Umbilical cord (tissue), 2 donors: ENCODE measurements around the gene GALNT4. TPM values are rescaled to one million over a fixed set of nuclear protein-coding genes. Genes with fewer than 3 reads are reported as not detected.
A peak's percentile ranks its signal among the peaks of the same experiment; 100 is the strongest.

Source experiments
- DNase-seq: peaks from one replicate; pipeline ENCODE4 v3.0.0-alpha.2; 2015; ENCODE audit warnings: low spot score
- total RNA-seq: library from RNA; depleted of rRNA; stranded (reverse); fragments of >200 nt; gene quantifications from one replicate; pipeline ENCODE4 v1.2.3, GENCODE V29; 2014; ENCODE audit warnings: low replicate concordance; ENCODE audit not compliant: insufficient read depth

The GALNT4 gene
- total RNA-seq, result 11.1 TPM

DNA sequence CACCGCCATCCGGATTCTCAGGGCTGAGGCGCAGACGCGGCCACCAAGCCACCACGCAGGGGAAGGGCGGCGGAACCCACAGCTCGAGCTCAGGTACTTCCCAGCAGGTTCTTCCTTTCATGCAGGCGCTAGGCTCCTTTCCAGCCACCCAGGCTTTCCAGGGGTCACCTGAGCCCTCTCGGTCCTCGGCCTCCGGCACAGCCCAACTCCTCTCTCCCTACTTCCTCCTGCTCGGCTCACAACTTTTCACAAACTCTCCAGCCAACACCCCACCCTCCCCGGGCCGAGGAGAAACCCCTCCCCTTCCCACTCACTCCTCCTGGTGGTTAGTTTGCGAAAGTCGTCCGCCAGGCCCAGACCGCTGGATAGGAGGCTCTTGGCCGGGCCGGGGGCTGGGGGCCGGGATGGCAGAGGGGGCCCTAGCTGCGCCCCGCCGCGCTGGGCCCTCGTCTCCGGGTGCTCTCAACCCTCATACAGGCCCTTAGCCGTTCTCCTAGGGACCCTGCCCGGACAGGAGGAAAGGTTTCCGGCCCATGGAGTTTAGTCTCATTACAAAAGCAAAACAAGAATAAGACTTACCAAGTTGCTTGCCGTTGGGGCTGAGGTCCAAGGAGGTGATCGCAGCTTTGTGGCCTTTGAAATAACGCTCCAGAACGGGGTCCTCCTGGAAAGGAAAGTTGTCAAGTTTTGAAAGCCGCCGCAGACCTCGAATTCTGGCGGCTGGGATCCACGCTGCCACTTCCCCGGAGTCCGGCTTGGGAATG lies at the start of gene GALNT4:
Gene GALNT4, minus strand, starts transcription at position 256 of the 764 bp plus-strand sequence. Its CDS starts 247 bp downstream, at position 9.
- DNase-seq, result peak; percentile 92

DNA sequence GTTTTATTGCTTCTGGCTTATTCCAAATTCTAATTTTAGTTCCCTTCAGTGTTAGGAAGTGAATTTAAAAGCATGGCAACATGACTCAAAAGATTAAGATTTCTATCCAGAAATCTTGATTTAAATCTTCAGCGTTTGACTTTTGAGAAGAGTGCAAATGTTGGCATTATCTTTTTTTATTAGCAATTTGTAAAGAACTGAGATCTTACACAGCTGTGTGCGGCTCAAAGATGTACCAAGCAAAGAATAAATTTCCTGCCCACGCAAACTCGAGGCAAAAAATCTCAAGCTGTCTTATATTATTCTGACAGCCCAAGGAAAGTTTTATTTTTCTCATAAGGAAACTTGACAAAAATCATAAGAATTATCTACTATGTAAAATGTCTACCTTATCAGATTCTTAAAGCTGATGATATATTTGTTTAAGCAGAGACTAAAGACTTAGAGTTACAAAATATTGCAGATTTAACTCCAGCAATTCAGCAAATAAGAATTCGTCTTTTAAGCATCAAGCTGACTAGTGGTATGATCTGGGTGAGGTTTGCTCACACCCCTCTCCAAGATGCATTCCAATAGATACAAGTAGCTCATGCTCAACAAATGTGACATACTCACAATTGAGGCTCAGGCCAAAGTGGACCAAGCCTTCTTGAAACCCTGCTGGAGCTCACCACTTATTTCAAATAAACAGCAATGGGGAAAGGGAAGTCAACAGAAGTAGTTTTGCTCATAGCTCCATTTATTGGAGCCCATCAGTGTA lies 48.6 kb upstream of the GALNT4 start:
- DNase-seq, result peak; percentile 80

DNA sequence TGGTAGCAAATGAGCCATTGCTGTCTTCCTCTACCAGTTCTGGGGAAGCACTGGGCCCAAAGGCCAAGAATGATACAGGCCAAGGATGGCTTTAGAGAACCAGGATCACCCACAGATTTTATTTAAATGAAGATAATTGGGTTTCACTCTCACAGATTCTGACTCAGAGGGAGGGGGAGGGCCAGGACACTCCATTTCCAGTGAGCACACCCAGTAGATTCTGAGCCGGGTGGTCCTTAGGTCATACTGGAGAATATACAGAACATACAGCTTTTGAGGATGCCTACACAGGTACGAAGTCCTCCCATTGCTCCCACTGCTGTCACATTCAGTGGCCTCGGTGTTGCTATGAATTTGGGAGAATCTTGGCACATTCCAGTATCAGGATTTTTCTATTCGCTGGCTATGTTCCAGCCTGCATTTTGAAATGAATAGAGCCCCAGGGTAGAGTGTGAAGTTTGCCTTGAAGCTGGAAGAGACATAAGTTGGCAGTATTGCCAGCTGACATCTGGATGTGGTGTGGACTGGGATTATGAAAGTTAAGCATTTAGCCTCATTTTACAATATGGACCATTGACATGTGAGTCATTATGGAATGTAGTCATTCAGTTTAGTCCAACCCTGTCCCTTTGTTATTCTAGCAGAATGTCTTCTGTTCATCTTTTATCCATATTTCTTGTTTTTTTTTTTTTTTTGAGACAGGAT lies 47.0 kb upstream of the GALNT4 start:
- DNase-seq, result no peak

DNA sequence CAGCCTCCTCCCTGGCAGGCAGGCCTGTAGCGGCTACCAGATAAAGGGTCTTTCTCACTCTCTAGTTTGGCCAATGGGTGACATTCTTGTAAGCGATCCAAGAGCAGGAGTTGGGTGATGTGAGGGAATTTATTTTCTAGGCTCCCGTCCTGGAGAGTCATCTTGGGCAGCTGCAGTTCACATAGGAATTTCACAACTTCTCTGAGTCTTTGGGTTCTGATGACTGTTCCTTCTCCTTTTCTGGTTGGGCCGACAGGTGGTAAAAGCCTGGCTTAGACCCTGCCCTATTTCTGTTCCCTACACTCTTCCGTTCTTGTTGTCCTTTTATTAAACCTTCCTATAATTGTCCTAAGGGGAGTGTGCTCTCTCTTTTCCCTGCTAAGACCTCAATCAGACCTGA lies 43.9 kb upstream of the GALNT4 start:
- DNase-seq, result no peak

DNA sequence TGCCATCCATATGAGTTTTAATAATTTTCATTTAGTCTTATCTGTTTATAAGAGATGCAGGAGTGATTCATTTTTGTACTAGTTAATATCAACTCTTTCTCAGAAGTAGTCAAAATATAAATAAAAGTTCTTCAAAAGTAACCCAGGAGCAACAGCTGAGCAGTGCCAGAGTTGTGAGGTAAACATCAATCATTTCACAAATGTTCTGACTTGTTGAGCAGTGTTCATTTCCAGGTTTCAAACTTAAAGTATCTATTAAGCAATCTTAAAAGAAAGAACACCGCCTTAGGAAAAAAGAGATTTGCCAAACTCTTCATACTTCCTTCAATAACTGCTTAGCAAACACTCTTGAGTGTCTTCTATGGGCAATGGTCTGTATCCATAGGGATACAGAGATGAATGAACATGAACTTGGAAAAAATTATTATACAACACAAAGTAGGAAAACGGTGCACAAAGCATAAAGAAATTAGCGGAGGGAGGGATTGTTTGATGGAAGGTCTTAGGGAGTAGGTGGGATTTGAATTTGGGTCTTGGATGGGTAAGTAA lies 43.2 kb upstream of the GALNT4 start:
- DNase-seq, result peak; percentile 9

DNA sequence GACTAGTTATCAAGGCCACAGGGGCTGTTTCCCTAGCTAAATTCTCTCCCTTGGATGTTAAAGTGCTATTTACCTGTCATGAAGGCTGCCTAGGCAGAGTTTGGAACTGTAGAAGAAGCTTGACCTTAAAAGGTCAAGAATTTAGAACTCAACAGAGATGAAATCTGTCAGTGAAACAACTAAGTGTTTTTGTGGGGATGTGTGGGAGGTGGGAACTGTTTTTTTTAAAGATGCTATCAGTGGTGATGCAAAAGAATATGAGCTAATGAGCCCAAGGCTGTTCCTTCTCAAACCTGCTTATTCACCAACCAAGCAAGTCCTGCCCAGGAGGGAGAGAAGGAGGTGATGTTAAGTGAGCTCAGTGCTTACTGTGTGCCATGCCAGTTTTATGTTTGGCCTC lies 42.0 kb upstream of the GALNT4 start:
- DNase-seq, result peak; percentile 50

DNA sequence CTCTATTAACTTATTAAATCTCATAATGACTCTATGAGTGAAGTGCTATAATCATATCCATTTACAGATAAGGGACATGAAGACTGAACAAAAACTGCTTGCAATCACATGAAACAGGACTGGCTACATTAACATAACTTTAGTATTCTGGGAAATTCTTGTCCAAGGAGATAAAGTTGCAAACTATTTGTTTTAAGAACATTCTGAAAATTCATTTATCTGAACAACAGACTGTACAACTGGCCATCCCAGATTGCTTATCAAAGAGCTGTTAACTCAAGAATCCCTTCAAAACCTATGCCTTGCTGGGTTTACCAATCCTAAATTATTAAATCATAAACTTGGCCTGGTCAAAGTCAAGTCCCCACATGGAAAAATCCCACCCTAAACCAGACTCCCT lies 40.4 kb upstream of the GALNT4 start:
- DNase-seq, result no peak

DNA sequence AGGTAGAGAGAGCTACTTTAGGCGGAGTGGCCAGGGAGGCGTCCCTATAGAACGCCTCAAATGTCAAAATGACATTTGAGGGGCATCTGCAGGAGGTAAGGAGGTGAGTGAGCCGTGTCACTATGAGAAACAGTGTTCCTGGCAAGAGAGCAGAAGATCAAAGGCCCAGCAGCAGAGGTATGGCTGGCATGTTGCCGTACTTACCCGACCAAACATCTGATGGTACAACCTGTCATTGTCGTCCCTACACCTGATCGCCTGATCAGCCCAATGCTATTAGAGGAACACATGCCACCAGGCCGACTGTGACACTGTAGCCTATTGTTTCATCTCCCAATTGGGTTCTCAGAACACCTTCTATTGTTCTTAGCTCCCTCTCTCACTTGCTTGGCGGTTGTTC lies 35.2 kb upstream of the GALNT4 start:
- no peak for DNase-seq

DNA sequence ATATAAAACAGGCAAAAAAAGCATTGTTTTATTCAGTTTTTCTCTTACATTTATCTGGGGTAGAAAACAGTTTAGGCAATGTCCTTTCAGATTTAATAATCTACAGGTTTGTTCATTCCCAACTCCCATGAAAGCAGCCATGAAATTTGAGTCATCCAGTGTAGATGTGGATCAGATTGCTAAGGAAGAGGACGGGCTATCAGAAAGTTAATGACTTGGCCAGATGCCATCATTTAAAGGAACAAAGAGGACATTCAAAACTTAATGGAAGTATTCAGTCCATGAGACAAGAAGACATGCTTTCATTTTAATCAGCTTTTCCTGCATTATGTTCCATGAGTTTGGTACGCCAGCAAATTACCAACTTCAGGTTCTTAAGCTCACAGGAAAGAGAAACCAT lies 32.4 kb upstream of the GALNT4 start:
- DNase-seq, result no peak

DNA sequence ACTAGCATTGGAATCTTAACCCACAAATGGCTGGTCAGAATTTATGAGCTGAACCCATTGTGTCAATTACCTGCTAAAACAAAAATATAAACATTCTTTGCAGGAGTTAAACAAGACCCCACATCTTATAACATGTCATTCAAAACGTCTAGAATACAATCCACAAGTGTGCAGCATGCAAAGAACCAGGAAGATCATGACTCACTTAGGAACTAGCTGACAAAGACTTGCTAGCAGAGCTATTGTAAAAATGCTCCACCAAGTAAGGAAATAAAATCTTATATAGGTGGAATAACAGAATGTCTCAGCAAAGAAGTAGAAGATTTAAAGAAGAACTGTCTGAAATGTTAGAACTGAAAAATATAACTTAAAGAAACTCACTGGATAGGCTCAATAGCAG lies 27.8 kb upstream of the GALNT4 start:
- DNase-seq, result no peak

DNA sequence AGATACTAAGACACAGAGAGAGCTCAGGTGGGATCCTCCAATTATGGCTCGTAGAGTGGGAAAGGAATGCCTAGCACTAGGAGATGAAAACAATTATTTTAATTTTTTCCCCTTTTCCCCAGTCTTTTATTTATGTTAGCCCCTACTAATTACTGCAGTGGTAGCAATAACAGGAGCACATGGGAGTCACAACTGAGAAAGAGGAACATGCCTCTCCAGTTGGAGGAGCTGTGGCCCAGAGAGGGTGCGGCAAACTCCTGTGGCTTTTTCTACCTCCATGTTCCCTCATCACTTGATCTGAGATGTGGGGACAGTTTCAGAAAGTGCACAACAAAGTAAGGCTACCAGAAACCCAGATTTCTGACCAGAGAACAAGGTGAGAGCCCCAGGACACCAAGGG lies 27.2 kb upstream of the GALNT4 start:
- DNase-seq, result no peak

DNA sequence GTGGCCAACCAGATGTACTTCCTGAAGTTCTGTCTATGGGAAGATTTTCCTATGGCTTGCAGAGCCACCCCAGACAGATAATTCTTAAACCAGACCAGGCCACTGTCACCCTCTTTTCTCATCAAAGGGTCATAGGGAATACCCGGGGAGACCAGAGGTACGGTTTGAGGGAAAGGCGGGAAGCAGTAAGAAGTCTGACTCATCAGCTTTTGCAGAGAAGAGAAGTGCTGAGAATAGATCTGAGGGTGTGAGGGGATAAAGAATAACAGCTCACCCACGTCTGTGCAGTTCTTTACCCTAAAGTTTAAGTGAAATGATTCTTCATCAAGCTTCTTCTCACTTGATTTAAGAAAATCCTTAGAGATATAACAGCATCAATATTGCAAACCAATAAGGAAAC lies 22.5 kb upstream of the GALNT4 start:
- DNase-seq, result no peak

DNA sequence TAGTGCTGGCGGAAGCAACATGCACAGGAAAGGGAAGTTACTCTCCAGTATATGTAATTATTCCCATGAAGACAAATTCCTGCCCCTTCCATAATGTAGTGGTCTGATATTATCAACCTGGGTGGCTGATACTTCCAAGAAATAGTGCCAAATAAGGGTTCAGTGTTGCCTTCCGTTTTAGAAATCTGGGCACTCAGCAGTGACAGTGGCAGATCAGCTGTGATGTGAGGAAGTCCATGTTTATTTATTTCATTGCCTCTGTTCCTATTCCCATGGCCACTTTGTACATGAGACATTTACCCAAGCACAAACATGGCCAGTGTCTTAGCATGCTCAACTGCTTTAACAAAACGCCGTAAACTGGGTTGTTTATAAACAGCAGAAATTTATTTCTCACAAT lies 21.6 kb upstream of the GALNT4 start:
- no peak for DNase-seq

DNA sequence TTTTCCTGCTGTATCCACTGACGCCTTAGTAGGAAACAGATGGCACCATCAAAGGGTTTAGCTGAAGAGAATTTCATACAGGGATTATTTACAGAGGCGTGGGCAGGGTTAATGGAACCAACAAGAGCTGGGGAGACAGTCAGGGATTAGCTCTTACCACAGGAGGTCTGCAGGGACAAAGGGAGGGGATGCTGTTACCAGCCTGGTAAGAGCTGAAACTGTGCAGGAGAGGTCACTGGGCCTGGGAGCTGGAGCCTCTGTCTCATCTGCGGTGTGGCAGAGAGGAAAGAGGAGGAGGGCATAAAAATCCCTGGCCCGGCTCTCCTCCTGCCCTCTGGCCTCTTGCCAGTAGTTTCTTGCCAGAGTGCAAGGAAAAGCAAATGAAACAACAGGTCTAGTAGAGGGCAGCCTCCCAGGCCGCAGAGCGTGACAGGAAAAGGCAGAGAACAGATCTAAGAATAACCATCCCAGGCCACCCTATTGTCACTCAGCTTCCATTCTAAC lies 20.1 kb upstream of the GALNT4 start:
- peak; percentile 37 for DNase-seq

DNA sequence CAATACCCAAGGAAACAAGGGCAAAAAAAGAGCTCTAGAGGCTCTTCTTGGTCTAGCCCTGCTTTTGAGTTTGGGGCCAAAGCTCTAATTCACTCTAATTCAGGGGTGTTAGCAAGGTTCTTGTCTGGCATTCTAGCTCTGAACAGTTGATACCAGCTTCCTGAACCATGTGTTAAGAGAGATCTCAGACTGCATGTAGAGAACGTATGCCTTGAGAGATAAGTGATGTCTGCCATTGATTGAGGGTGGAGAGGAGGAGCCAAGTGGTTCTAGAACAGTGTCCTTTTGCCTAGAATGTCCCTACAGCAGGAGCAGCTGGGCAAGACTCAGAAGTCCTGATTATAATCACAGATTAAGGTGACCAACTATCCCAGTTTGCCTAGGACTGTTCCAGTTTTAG lies 19.4 kb upstream of the GALNT4 start:
- no peak for DNase-seq

DNA sequence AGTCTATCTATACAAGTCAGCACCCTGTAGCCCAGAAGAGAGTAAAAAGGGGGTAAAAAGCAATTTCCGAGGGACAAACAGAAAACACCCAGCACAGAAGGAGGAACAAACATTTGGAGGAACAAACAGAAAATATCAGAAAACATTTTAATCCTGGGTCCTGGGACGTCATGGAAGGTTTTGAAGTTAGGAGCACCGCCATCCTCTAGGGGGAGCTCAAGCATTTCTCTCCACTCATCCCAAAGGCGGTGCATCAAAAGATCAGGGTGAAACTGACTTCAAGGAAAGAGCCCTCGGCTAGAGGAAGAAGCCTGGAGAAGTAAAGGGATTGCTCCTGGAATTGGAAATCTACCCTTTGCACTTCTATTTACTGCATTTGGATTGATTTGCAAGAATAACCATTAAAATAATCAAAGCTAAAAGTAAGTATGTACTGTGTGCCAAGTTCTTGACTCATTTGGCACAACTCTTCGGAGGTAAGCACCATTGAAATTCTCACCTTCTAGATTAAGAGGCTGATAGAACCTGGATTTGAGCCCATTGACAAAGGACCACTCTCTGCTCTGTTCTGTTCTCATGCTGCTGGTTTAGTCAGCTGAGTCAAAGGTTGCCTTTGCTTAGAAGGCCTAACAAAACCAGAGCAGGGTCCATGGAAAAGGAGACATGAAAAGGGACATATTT lies 18.5 kb upstream of the GALNT4 start:
- DNase-seq, result peak; percentile 86

DNA sequence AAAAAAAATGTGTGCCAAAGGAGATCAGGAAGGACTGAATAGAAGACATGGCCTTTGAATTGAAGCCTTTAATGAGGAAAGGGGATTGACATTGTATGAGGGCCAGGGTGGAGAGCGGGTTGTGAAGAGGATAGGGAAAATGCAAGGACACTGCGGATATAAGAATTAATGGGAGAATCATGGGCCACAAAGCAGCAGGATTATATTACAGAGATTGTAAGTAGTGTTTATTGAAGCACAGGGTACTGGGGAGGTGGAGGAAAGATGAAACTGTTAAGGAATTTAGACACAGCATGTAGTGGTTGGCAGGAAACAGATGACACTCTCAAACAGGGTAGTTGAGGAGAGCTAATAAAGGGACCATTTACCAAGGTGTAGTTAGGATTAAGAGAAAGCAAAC lies 17.6 kb upstream of the GALNT4 start:
- no peak for DNase-seq

DNA sequence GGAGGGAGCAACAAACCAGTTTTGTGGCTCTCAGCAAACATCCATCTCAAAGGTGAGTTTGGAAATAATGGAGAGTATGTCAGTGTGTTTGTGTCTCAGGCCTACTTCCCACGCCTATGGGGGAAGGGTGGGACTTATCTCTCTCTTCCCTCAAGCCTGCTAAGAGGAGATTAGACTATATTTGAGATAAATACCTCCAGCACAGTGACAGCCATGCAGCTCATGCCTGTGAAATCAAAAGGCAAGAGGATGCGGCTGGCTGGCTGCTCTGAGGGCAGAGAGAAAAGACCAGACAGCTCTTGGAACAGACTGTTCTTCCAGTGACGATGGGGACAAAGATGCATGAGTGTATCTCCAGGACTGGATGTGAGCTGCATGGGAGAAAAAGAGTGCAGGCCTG lies 16.0 kb upstream of the GALNT4 start:
- no peak for DNase-seq

DNA sequence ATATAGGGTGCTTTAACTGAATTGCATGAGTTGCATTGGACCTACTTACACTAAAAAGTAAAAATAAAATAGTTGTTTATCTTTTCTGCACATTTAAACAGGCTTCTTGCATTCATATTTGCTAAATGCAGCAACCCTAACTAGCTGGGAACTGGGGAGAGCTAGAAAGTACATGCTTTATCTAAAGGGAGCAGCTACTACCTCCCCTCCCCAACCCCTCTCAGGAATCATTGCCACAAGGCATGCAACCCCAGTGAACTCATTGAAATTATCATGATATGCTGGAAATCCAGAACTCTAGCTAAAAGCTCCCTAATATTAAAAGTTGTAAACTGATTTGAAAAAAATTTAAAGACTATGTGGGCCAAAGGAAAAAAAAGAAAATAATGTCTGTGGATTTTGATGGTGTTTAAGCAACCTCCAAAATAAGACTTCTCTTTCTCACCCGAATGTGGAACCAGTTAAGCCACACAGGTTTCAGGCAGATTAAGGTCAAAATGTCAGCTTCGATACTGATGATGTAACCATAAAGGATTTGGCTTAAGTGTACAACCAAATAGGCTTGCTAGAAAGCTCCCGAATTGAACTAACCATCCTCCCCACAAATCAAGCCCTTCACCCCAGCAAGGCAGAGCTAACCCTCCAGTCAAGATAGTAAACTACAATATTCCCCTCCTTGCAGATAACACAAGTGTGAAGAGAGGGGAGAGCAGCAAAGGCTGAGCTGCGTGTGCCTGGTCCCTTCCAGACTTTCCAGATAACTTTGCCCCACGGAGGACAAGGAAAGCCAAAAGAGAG lies 15.0 kb upstream of the GALNT4 start:
- no peak for DNase-seq

DNA sequence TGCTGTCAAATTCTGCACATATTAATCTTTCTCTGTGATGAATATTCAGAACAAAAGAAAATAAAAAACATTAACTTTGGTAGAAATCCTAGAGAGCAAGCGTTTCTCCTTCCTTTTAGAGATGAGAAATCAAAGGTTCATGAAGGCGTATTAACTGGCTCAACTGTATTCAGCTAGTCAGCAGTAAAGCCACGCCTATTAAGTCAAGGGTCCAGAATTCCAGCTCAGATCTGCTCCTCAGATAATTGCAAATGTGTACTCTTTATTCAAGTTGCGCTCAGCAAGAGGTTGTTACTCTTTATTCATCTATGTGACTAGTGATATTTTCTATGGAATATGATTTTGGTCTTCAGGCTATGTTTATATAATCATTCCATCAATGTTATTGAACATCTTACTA lies 14.3 kb upstream of the GALNT4 start:
- DNase-seq, result no peak

DNA sequence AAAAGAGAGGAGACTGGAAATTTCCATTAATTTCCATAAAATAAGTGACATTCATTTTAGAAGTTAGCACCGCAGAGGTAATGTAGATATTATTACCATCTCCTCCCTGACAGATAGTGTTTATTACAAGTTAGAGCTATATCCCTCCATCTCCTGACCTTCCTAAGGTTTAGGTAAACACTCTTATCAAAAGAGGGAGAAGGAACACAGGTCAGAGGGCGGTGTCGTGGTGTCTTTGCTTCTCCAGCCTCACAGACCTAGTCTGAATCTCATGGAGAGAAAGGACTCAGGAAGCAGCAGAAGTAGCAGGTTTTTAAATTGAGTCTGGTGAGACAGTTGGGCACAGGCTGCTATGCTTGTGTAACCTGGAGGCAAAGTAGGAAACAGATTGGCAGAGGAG lies 12.8 kb upstream of the GALNT4 start:
- no peak for DNase-seq
